Activated CD8-positive, alpha-beta memory T cell treated with anti-CD3 and anti-CD28 coated beads, Interleukin-2, amount 50 U/mL, for 24 hours (primary cell): ENCODE data around the gene TRIM59.
A peak's percentile ranks its signal among the peaks of the same experiment; 100 is the strongest.
"Not testable (repeated sequence)": the region's sequence is repeated elsewhere in the genome, so short reads cannot be mapped to it uniquely, and the experiment has no call there.

ENCODE experiments used
- DNase-seq: peaks from one replicate; pipeline ENCODE4 v3.0.0-alpha.2; 2020; ENCODE audit errors: extremely low read depth

Gene TRIM59

GRCh38 chr3:160455846-160456245 lies 6.3 kb upstream of the TRIM59 start:
- DNase-seq, result no peak

GRCh38 chr3:160454995-160455394 lies 5.4 kb upstream of the TRIM59 start:
- no peak for DNase-seq

GRCh38 chr3:160452251-160452650 lies 2.7 kb upstream of the TRIM59 start:
- DNase-seq, result not testable (repeated sequence)

GRCh38 chr3:160451602-160452001 lies 2.0 kb upstream of the TRIM59 start:
- DNase-seq, result no peak

GRCh38 chr3:160450846-160451245 lies 1.3 kb upstream of the TRIM59 start:
- no peak for DNase-seq

- no peak for DNase-seq
These were observed 546 bp downstream of the TRIM59 start for GRCh38 chr3:160448845-160449635.

GRCh38 chr3:160447544-160447943 lies 2.0 kb downstream of the TRIM59 start:
- DNase-seq, result no peak

- DNase-seq, result no peak
These were observed 3.0 kb downstream of the TRIM59 start for GRCh38 chr3:160446522-160447056.

GRCh38 chr3:160445854-160446253 lies 3.7 kb downstream of the TRIM59 start:
- no peak for DNase-seq

- no peak for DNase-seq
These were observed 5.2 kb downstream of the TRIM59 start for GRCh38 chr3:160444411-160444810.

- no peak for DNase-seq
These were observed 8.9 kb downstream of the TRIM59 start for GRCh38 chr3:160440687-160441086.

- no peak for DNase-seq
These were observed 12.5 kb downstream of the TRIM59 start for GRCh38 chr3:160437083-160437455.

- no peak for DNase-seq
These were observed 13.8 kb downstream of the TRIM59 start for GRCh38 chr3:160435747-160436146.

- DNase-seq, result no peak
These were observed 14.5 kb downstream of the TRIM59 start for GRCh38 chr3:160435095-160435494.

GRCh38 chr3:160434071-160434470 lies 15.5 kb downstream of the TRIM59 start:
- no peak for DNase-seq

GRCh38 chr3:160427832-160428424 lies 21.7 kb downstream of the TRIM59 start:
- DNase-seq, result no peak

- DNase-seq, result no peak
These were observed 32.3 kb downstream of the TRIM59 start for GRCh38 chr3:160417311-160417710.

- peak; percentile 7 for DNase-seq
These were observed 35.9 kb downstream of the TRIM59 start for GRCh38 chr3:160413613-160414248.

- DNase-seq, result no peak
These were observed 37.1 kb downstream of the TRIM59 start for GRCh38 chr3:160412477-160412876.

GRCh38 chr3:160409812-160410610 lies 39.6 kb downstream of the TRIM59 start:
- DNase-seq, result no peak

GRCh38 chr3:160403796-160404470 lies 45.7 kb downstream of the TRIM59 start:
- DNase-seq, result no peak
